Upper lobe of left lung (tissue), 6 donors: Measurements from ENCODE around the gene KRT74. TPM values are rescaled to one million over a fixed set of nuclear protein-coding genes. Genes with fewer than 3 reads are reported as not detected.

ENCODE experiments used
- ATAC-seq, 2 donors: fragments of 200-7000 bp; cut with Tn5 transposase; one replicate each; pipeline ENCODE4 v1.9.1; 2022; ENCODE audit warnings: mild to moderate bottlenecking in 2 of 2, moderate library complexity in 2 of 2; ENCODE audit not compliant: low FRiP score in 2 of 2
- DNase-seq, 2 donors: peaks; one replicate each; pipeline ENCODE4 v3.0.0-alpha.2; 2019 to 2020
- H3K27ac ChIP-seq, 4 donors: fragments of 200-600 bp; sonication (generic); one replicate each; pipeline ENCODE4 v1.5.1; 2016 to 2019
- H3K27me3 ChIP-seq, 4 donors: fragments of 200-600 bp; sonication (generic); one replicate each; pipeline ENCODE4 v1.5.1; 2017 to 2019
- H3K36me3 ChIP-seq, 4 donors: fragments of 200-600 bp; sonication (generic); one replicate each; pipeline ENCODE4 v1.5.1; 2016 to 2019
- H3K4me1 ChIP-seq, 4 donors: fragments of 200-600 bp; sonication (generic); one replicate each; pipeline ENCODE4 v1.5.1; 2018 to 2019
- H3K4me3 ChIP-seq, 4 donors: fragments of 200-600 bp; sonication (generic); one replicate each; pipeline ENCODE4 v1.5.1; 2017 to 2019; ENCODE audit warnings: mild to moderate bottlenecking in 2 of 4, moderate library complexity in 1 of 4
- H3K9me3 ChIP-seq, 4 donors: fragments of 200-600 bp; sonication (generic); one replicate each; pipeline ENCODE4 v1.5.1; 2018 to 2019
- EP300 ChIP-seq, 4 donors: sonication (generic); formaldehyde crosslinking; IDR thresholded peaks; one replicate each; pipeline ENCODE4 v1.5.1; 2017; ENCODE audit warnings: antibody characterized with exemption in 4 of 4, control low read depth in 2 of 4
- POLR2A ChIP-seq, 4 donors: fragments of 450-650 bp; IDR thresholded peaks; one replicate each; pipeline ENCODE4 v1.5.1; 2016 to 2017; ENCODE audit warnings: antibody characterized with exemption in 4 of 4, mild to moderate bottlenecking in 2 of 4
- POLR2AphosphoS5 ChIP-seq, 2 donors: sonication (generic); formaldehyde crosslinking; IDR thresholded peaks; one replicate each; pipeline ENCODE4 v1.5.1; 2017; ENCODE audit warnings: antibody characterized with exemption in 2 of 2
- WGBS, 2 donors: methylation state at CpG; one replicate each; pipeline ENCODE4 v1.1.5; 2017 to 2018; 5-methylcytosine and 5-hydroxymethylcytosine counted together
- total RNA-seq, 6 donors: library from RNA; depleted of rRNA in 4 of 6; stranded (reverse); fragments of >200 nt in 4 of 6; gene quantifications; one replicate each; pipeline versions ENCODE4 v1.1.0 to v1.2.1, GENCODE V29; 2016 to 2021
- TF ChIP-seq, protein P1 (sequence below), 6 experiments: fragments of 450-650 bp in 4 of 6; fragments of 200-600 bp in 2 of 6; sonication (generic) in 2 of 6; IDR thresholded peaks; one replicate each; pipeline ENCODE4 v1.5.1; 2016 to 2019; ENCODE audit warnings: antibody characterized with exemption in 6 of 6
- donor health status: DM: no; HTN: no; CAD: no; lungs with moderate emphysema.
- donor health status: DM: no; HTN: yes; CAD: no; lungs with severe emphysema.

The KRT74 gene
- total RNA-seq, 6 donors from 2014 or later: not detected

DNA sequence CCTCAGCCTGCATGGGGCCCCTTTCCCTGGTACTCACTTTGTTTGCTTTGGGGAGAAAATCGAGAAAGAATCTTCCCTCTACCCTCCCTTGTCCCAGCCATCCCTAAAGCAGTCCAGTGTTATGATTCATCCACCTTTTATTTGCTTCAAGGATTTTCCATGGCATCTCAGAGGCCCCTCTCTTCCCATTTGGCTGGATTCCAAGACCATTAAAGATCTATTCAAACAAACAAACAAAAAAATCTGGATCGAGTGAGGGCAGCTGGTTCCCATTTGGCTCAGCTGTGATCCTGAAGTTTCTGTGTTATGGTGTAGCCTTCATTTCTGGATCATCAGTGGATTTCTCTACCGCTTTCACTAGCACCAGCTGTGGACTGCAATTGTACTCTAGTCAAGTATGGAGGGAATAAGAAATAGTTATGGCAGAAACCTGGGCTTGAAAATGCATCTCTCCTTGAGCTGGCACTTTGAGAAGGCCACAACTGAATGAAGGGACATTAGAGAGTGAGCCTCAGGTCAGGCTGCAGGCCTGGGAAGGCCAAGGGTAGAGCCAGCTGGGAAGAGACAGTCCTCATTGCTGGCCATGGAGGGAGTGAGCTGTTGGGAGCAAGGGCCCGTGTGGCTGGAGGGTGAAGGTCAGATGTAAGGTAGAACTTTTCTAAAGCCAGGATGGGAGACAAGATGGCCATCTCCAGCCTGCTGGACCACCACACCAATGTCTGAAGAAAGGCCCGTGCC, 34.4 kb downstream of the KRT74 start:
- Histone ChIP-seq H3K4me3 (no peak overlapping the region), H3K27me3 (no peaks in the 10 kb centered on the region), H3K27ac (no peak overlapping the region), H3K9me3 (no peaks in the 10 kb centered on the region), H3K36me3 (no peaks in the 10 kb centered on the region), H3K4me1 (no peaks in the 10 kb centered on the region)
- ATAC-seq: no peak
- DNase-seq: no peak
- TF ChIP-seq, protein P1, sequence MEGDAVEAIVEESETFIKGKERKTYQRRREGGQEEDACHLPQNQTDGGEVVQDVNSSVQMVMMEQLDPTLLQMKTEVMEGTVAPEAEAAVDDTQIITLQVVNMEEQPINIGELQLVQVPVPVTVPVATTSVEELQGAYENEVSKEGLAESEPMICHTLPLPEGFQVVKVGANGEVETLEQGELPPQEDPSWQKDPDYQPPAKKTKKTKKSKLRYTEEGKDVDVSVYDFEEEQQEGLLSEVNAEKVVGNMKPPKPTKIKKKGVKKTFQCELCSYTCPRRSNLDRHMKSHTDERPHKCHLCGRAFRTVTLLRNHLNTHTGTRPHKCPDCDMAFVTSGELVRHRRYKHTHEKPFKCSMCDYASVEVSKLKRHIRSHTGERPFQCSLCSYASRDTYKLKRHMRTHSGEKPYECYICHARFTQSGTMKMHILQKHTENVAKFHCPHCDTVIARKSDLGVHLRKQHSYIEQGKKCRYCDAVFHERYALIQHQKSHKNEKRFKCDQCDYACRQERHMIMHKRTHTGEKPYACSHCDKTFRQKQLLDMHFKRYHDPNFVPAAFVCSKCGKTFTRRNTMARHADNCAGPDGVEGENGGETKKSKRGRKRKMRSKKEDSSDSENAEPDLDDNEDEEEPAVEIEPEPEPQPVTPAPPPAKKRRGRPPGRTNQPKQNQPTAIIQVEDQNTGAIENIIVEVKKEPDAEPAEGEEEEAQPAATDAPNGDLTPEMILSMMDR (IDR thresholded peaks at IDR 0.05): no peak
- no peak for TF ChIP-seq POLR2AphosphoS5 (IDR thresholded peaks at IDR 0.05)
- TF ChIP-seq EP300 (IDR thresholded peaks at IDR 0.05): no peak
- TF ChIP-seq POLR2A (IDR thresholded peaks at IDR 0.05): no peak
- 52 to 64% methylated on average over 5 of the region's 5 CpGs for WGBS, 2 donors

DNA sequence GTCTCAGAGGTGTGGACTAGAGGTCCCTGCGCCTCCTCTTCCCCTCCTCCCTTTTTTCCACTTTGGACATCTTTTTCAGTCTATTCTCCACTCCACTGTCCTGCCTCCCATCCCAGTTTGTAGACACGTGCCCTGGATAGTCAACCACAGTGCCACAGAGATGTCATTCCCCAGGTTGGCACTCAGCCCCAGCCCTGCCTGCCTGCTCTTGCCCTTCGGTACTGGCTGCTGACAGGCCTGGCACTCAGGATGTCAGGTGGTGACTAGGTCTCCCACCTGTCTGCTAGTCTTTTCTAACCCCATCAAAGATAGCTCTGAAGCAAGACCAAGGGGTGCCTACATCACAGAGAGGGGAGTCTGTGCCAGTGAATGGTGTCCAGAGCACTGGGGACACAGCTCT, 36.5 kb downstream of the KRT74 start:
- H3K27me3 ChIP-seq: no peaks in the 10 kb centered on the region
- 70 to 82% methylated on average over 3 of the region's 3 CpGs for WGBS, 2 donors
- no peak overlapping the region for H3K27ac ChIP-seq
- no peaks in the 10 kb centered on the region for H3K9me3 ChIP-seq
- DNase-seq (no peak), ATAC-seq (no peak)
- H3K4me3 ChIP-seq: no peak overlapping the region
- no peaks in the 10 kb centered on the region for H3K36me3 ChIP-seq
- no peak for TF ChIP-seq POLR2AphosphoS5 (IDR thresholded peaks at IDR 0.05)
- TF ChIP-seq EP300 (IDR thresholded peaks at IDR 0.05): no peak
- TF ChIP-seq, protein P1 (IDR thresholded peaks at IDR 0.05): no peak
- TF ChIP-seq POLR2A (IDR thresholded peaks at IDR 0.05): no peak
- H3K4me1 ChIP-seq: no peaks in the 10 kb centered on the region

DNA sequence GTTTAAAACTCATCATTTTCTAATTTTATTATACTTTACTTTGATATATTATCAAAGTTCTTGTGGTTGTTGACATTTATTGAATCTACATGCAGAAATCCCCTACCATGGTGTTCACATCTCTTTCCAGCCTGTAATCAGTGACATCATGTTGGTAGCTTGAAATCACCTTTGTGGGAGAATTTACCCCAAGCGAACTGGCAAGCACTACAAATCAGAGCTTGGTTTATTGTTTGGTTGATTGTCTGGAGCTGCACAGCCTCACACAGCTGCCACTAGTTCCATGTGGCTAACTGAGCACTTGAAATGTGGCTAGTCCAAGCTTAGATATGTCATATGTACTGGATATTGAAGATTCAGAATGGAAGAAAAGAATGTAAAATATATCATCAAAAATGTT, 38.1 kb downstream of the KRT74 start:
- Histone ChIP-seq H3K4me1 (no peaks in the 10 kb centered on the region), H3K9me3 (no peaks in the 10 kb centered on the region), H3K27ac (no peak overlapping the region), H3K27me3 (no peaks in the 10 kb centered on the region), H3K4me3 (no peak overlapping the region), H3K36me3 (no peaks in the 10 kb centered on the region)
- ATAC-seq: no peak
- 70 to 88% methylated on average over 1 of the region's 1 CpG for WGBS, 2 donors
- no peak for TF ChIP-seq EP300 (IDR thresholded peaks at IDR 0.05)
- TF ChIP-seq, protein P1 (IDR thresholded peaks at IDR 0.05): no peak
- TF ChIP-seq POLR2AphosphoS5 (IDR thresholded peaks at IDR 0.05): no peak
- no peak for TF ChIP-seq POLR2A (IDR thresholded peaks at IDR 0.05)
- no peak for DNase-seq

DNA sequence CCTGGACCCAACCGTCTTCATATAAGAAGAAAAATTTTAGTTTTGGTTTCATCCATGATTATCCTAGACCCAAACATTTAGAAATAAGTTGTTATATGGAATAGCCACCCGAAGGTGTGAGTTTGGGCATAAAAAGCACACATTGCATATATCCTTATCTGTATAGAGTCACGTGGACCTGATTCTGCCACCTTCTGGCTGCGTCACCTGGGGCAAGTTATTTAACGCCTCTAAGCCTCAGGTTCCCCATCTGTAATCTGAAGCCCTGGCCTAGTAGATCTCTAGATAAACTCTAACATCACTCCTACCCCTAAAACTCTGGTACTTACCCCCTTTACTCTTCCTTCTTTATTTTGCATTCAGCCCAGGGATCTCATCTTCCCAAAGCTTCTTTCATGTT, 39.2 kb downstream of the KRT74 start:
- H3K27ac ChIP-seq: no peak overlapping the region
- H3K4me1 ChIP-seq: no peaks in the 10 kb centered on the region
- no peaks in the 10 kb centered on the region for H3K27me3 ChIP-seq
- H3K9me3 ChIP-seq: no peaks in the 10 kb centered on the region
- TF ChIP-seq EP300 (IDR thresholded peaks at IDR 0.05): no peak
- H3K36me3 ChIP-seq: no peaks in the 10 kb centered on the region
- DNase-seq (no peak), ATAC-seq (no peak)
- H3K4me3 ChIP-seq: no peak overlapping the region
- WGBS, 2 donors: 88 to 90% methylated on average over 5 of the region's 5 CpGs

DNA sequence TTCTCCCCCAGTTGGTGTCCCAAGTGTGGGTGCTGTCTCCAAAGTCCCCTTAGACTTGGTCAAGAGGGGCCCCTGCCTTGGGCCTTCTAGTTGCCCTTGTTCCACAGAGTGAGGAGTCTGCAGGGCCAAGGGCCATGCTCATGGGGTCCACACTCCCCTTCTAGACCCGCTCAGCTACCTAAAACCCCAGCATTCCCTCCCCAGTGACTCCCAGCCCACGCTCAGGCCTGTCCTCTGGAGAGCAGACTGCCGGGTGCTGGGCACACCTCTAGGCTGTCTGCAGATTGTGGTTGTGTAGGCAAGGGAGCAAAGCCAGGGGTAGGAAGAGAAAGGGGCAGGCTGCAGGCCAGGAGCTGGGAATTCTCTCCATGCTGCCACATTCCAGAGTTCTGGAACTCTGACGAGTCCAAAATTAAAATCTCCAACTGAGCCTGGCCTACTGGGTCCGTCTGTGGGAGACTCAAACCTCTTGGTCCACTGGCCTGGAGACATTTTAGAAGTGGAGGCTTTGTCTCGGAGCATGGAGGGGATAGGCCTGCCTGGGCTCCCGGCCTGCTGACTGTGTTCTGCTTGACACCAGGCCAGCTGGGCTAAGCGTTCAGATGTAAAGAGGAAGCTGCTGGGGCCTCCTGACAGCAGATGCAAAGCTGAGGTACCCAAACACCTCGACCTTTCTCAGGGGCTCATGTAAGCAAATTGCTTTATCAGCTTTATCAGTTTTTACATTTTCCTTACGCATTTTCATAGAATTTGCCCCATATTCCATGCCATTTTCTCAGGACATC, 39.8 kb downstream of the KRT74 start:
- Histone ChIP-seq H3K9me3 (no peaks in the 10 kb centered on the region), H3K36me3 (no peaks in the 10 kb centered on the region), H3K27ac (no peak overlapping the region), H3K4me1 (no peaks in the 10 kb centered on the region), H3K27me3 (no peaks in the 10 kb centered on the region), H3K4me3 (no peak overlapping the region)
- DNase-seq (no peak), ATAC-seq (no peak)
- WGBS, 2 donors: 72 to 78% methylated on average over 9 to 10 of the region's 10 CpGs
- TF ChIP-seq EP300 (IDR thresholded peaks at IDR 0.05) (no peak), POLR2AphosphoS5 (IDR thresholded peaks at IDR 0.05) (no peak), POLR2A (IDR thresholded peaks at IDR 0.05) (no peak)
- TF ChIP-seq, protein P1 (IDR thresholded peaks at IDR 0.05): no peak
